Measurements from ENCODE around the gene DUSP28.

- TF ChIP-seq POLR2A (IDR thresholded peaks at IDR 0.05) (no peak), CTCF (IDR thresholded peaks at IDR 0.05) (no peak), EP300 (IDR thresholded peaks at IDR 0.05; ENCODE audit: low read depth) (no peak)
These were observed 19.1 kb downstream of the DUSP28 start for GRCh38 chr2:240579071-240579762.

All from transverse colon (tissue), 3 donors.